ENCODE measurements around the gene DAPP1. TPM values are rescaled to one million over a fixed set of nuclear protein-coding genes. Genes with fewer than 3 reads are reported as not detected.

The DAPP1 gene
- total and polyA plus RNA-seq, 2 of the 8 experiments (the other 6 are each of a cell fraction or from before 2014, with no cell fraction given), result not detected

GRCh38 chr4:99856166-99856565 lies 39.5 kb downstream of the DAPP1 start:
- no peak overlapping the region for H2BK20ac ChIP-seq (ENCODE audit: low read length)
- CTCF ChIA-PET (ENCODE audit: partially characterized antibody), result interaction anchor here (1.5 kb wide), 1 partner anchor 48 kb away, joined by 6 read pairs; no protein-coding TSS in a partner anchor

More at GRCh38 chr4:99856166-99856565, 39.5 kb downstream of the DAPP1 start:
- no peaks in the 10 kb centered on the region for H3K36me3 ChIP-seq (ENCODE audit: control insufficient read depth in 2 of 4, insufficient read depth in 4 of 4, low read length in 3 of 4)
- H3K23ac ChIP-seq (ENCODE audit: insufficient read length), result no peak overlapping the region
- H3K4ac ChIP-seq (replicated peaks; ENCODE audit: insufficient read length, low read depth, low read length), result no peak overlapping the region
- no peak overlapping the region for H3K14ac ChIP-seq (ENCODE audit: insufficient read length)
- H3K4me1 ChIP-seq (replicated peaks in 1 of 4; ENCODE audit: control insufficient read depth in 3 of 4, insufficient read depth in 4 of 4, low read length in 3 of 4), result peaks cover 0 to 5% (median 0%) of the 10 kb centered on the region in 4 experiments; a peak in 1 of 7 replicates
- no peak overlapping the region for H3K4me3 ChIP-seq (ENCODE audit: extremely low read depth in 1 of 4, insufficient read depth in 2 of 4, low read depth in 3 of 4, low read length in 4 of 4)
- H2BK5ac ChIP-seq (ENCODE audit: low read depth, low read length), result no peak overlapping the region
- no peak overlapping the region for H3K27ac ChIP-seq (ENCODE audit: low read depth, low read length)
- POLR2A ChIA-PET (ENCODE audit: partially characterized antibody), result no interaction called here
- H2BK120ac ChIP-seq (replicated peaks; ENCODE audit: low read depth, low read length), result no peak overlapping the region
- FAIRE-seq, result no peak
- no peak overlapping the region for H3K9ac ChIP-seq (replicated peaks in 1 of 4; ENCODE audit: extremely low read depth in 1 of 4, low read depth in 3 of 4, low read length in 3 of 4)
- H4K20me1 ChIP-seq (replicated peaks in 1 of 2; ENCODE audit: control insufficient read depth in 1 of 2, insufficient read depth in 2 of 2, low read length in 2 of 2), result no peaks in the 10 kb centered on the region
- no peak overlapping the region for H4K8ac ChIP-seq (ENCODE audit: extremely low read depth, insufficient read depth, low read length)
- H2BK12ac ChIP-seq (ENCODE audit: low read depth, low read length), result no peak overlapping the region
- H4K5ac ChIP-seq (ENCODE audit: insufficient read length, low read depth, low read length), result no peak overlapping the region
- no peak overlapping the region for H3K56ac ChIP-seq (replicated peaks; ENCODE audit: insufficient read length, low read depth, low read length)
- no peaks in the 10 kb centered on the region for H3K27me3 ChIP-seq (replicated peaks in 1 of 4; ENCODE audit: control insufficient read depth in 3 of 4, extremely low read depth in 1 of 4, insufficient read depth in 3 of 4, low read length in 3 of 4)
- no peaks in the 10 kb centered on the region; the same call in 1 of the 2 replicates for H3K23me2 ChIP-seq (ENCODE audit: low read depth, low read length)
- H2BK15ac ChIP-seq (ENCODE audit: low read length), result no peak overlapping the region
- no peak for DNase-seq (ENCODE audit: low read depth in 1 of 2, low spot score in 2 of 2)
- no peaks in the 10 kb centered on the region for H3K9me3 ChIP-seq (ENCODE audit: insufficient read depth in 2 of 2, low read depth in 1 of 2, low read length in 1 of 2)
- no peak overlapping the region for H3K18ac ChIP-seq (ENCODE audit: extremely low read depth, low read length)
- H2AFZ ChIP-seq (ENCODE audit: low read length), result peak overlapping the region; percentile 71; the same call in 1 of the 2 replicates
- no peak overlapping the region for H4K91ac ChIP-seq (replicated peaks; ENCODE audit: insufficient read length, low read length)
- 94% methylated on average over 1 of the region's 1 CpG; no CpG with 5 or more reads in 1 of the 2 experiments for WGBS, 2 experiments (ENCODE audit: extremely low coverage in 1 of 2, insufficient coverage in 1 of 2, insufficient read length in 1 of 2, insufficient replicate concordance in 2 of 2, low coverage in 1 of 2, low lambda C conversion rate in 2 of 2, missing lambda C conversion rate in 1 of 2)
- no peak for TF ChIP-seq RNF2 (IDR thresholded peaks at IDR 0.05; ENCODE audit: borderline replicate concordance, low read depth, low read length, missing control alignments, poor library complexity, severe bottlenecking)
- no peak for TF ChIP-seq CEBPB (IDR thresholded peaks at IDR 0.05; ENCODE audit: low read depth, low read length)
- no peaks in the 10 kb centered on the region for H3K79me1 ChIP-seq (ENCODE audit: low read depth, low read length)
- H3K79me2 ChIP-seq (ENCODE audit: control insufficient read depth in 1 of 2, insufficient read depth in 2 of 2, low read length in 2 of 2), result no peaks in the 10 kb centered on the region
- no peak overlapping the region for H2AK5ac ChIP-seq (ENCODE audit: low read depth, low read length)
- H3K4me2 ChIP-seq (ENCODE audit: insufficient read depth in 1 of 2, low read depth in 2 of 2, low read length in 2 of 2), result no peak overlapping the region

Data from H1 (cell line).